HEK293T (cell line): ENCODE results near the gene LTV1.

Experiments
- CTCF ChIA-PET: fragments of 350-600 bp; formaldehyde crosslinking; extraction: SDS; loops from one replicate; lab custom pipeline; 2021; ENCODE audit warnings: antibody characterized with exemption, inconsistent platforms; lab: Yijun Ruan, JAX
- POLR2A ChIA-PET: fragments of 350-600 bp; formaldehyde crosslinking; extraction: SDS; loops from one replicate; lab custom pipeline; 2020; ENCODE audit warnings: antibody characterized with exemption, inconsistent platforms; lab: Yijun Ruan, JAX
- DNase-seq: peaks from one replicate; pipeline ENCODE4 v3.0.0; 2012; ENCODE audit warnings: mixed read lengths; ENCODE audit errors: extremely low spot score
- ARNT ChIP-seq: fragments of 450-650 bp; IDR thresholded peaks from 2 replicates; pipeline ENCODE4 v1.6.1; 2017; ENCODE audit warnings: mild to moderate bottlenecking
- BHLHE40 ChIP-seq: fragments of 450-650 bp; IDR thresholded peaks from 2 replicates; pipeline ENCODE4 v1.6.1; 2016; ENCODE audit warnings: mild to moderate bottlenecking, moderate library complexity, borderline replicate concordance
- CTBP1 ChIP-seq: fragments of 450-650 bp; IDR thresholded peaks from 2 replicates; pipeline ENCODE4 v1.6.1; 2016; ENCODE audit warnings: borderline replicate concordance
- ELF4 ChIP-seq: fragments of 450-650 bp; IDR thresholded peaks from 2 replicates; pipeline ENCODE4 v1.6.1; 2017; ENCODE audit warnings: antibody characterized with exemption
- FOXA1 ChIP-seq: fragments of 450-650 bp; IDR thresholded peaks from 2 replicates; pipeline ENCODE4 v1.6.1; 2016; ENCODE audit warnings: mild to moderate bottlenecking
- FOXK2 ChIP-seq: fragments of 450-650 bp; IDR thresholded peaks from 2 replicates; pipeline ENCODE4 v1.6.1; 2016; ENCODE audit warnings: mild to moderate bottlenecking
- FOXM1 ChIP-seq: fragments of 450-650 bp; IDR thresholded peaks from 2 replicates; pipeline ENCODE4 v1.6.1; 2017; ENCODE audit warnings: mild to moderate bottlenecking, borderline replicate concordance
- HDGF ChIP-seq: fragments of 450-650 bp; IDR thresholded peaks from 2 replicates; pipeline ENCODE4 v1.6.1; 2017; ENCODE audit warnings: antibody characterized with exemption, borderline replicate concordance
- L3MBTL2 ChIP-seq: fragments of 450-650 bp; conservative IDR thresholded peaks from 2 replicates; pipeline ENCODE4 v1.6.1; 2016; ENCODE audit warnings: mild to moderate bottlenecking
- LEF1 ChIP-seq: fragments of 450-650 bp; IDR thresholded peaks from 2 replicates; pipeline ENCODE4 v1.6.1; 2017; ENCODE audit warnings: mild to moderate bottlenecking, borderline replicate concordance
- NFRKB ChIP-seq: fragments of 450-650 bp; IDR thresholded peaks from 2 replicates; pipeline ENCODE4 v1.6.1; 2016; ENCODE audit warnings: mild to moderate bottlenecking, moderate library complexity
- SP1 ChIP-seq: fragments of 450-650 bp; IDR thresholded peaks from 2 replicates; pipeline ENCODE4 v1.6.1; 2017
- SUZ12 ChIP-seq: fragments of 450-650 bp; IDR thresholded peaks from 2 replicates; pipeline ENCODE4 v1.6.1; 2016; ENCODE audit warnings: mild to moderate bottlenecking
- TARDBP ChIP-seq: fragments of 450-650 bp; IDR thresholded peaks from 2 replicates; pipeline ENCODE4 v1.6.1; 2016
- ZNF384 ChIP-seq: fragments of 450-650 bp; IDR thresholded peaks from 2 replicates; pipeline ENCODE4 v1.6.1; 2016
- TF ChIP-seq, protein P1 (sequence below): fragments of 450-650 bp; IDR thresholded peaks from 2 replicates; pipeline ENCODE4 v1.6.1; 2016

LTV1 gene

DNA sequence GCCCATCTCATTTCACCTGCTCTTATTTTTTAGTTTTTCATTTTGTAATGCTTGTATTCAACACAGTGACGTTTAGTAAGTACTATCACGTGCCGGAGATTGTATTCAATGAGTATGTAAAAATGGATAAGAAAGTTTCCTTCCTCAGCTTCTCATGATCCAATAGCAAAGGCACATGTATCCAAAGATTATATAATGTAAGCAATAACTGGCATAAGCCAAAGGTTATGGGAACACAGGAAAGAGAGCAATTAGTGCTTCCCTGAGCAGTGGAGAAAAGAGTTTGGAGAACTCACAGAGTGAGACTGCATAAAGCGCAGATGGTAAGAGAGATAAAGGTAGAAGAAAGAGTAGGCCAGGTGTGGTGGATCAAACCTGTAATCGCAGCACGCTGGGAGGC, 21.8 kb upstream of the LTV1 start:
- DNase-seq = no peak
- ChIA-PET POLR2A (interaction anchor here (1.4 kb wide), 1 partner anchor 22 kb away, joined by 3 read pairs; the partner anchor contains the start of gene LTV1), CTCF (interaction anchor here (1.0 kb wide), 1 partner anchor 11 kb away, joined by 3 read pairs; no protein-coding TSS in a partner anchor)
- TF ChIP-seq FOXM1 (no peak), HDGF (no peak), SUZ12 (no peak), CTBP1 (no peak)
- TF ChIP-seq, protein P1, sequence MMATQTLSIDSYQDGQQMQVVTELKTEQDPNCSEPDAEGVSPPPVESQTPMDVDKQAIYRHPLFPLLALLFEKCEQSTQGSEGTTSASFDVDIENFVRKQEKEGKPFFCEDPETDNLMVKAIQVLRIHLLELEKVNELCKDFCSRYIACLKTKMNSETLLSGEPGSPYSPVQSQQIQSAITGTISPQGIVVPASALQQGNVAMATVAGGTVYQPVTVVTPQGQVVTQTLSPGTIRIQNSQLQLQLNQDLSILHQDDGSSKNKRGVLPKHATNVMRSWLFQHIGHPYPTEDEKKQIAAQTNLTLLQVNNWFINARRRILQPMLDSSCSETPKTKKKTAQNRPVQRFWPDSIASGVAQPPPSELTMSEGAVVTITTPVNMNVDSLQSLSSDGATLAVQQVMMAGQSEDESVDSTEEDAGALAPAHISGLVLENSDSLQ = no peak

GRCh38 chr6:143822584-143823024, 20.5 kb upstream of the LTV1 start:
- TF ChIP-seq BHLHE40 (no peak), FOXA1 (no peak), CTBP1 (no peak), NFRKB (no peak), LEF1 (no peak), FOXK2 (no peak), ZNF384 (no peak), SP1 (no peak), FOXM1 (no peak), HDGF (no peak), TARDBP (no peak), ELF4 (no peak), L3MBTL2 (no peak), SUZ12 (no peak), ARNT (no peak)
- TF ChIP-seq, protein P1 = no peak
- DNase-seq = no peak
- CTCF ChIA-PET = no interaction called here
- POLR2A ChIA-PET = no interaction called here

- ChIA-PET POLR2A (no interaction called here), CTCF (no interaction called here)
Measured at GRCh38 chr6:143823548-143823947, 19.6 kb upstream of the LTV1 start.

GRCh38 chr6:143828572-143828971, 14.6 kb upstream of the LTV1 start:
- ChIA-PET POLR2A (no interaction called here), CTCF (no interaction called here)
- DNase-seq = no peak
- TF ChIP-seq HDGF (no peak), TARDBP (no peak), L3MBTL2 (no peak), SUZ12 (no peak), ARNT (no peak), LEF1 (no peak), CTBP1 (no peak), SP1 (no peak), FOXM1 (no peak), ELF4 (no peak), BHLHE40 (no peak), FOXA1 (no peak), ZNF384 (no peak), NFRKB (no peak), FOXK2 (no peak)
- TF ChIP-seq, protein P1 = no peak

More at GRCh38 chr6:143823548-143823947, 19.6 kb upstream of the LTV1 start:
- no peak for DNase-seq
- TF ChIP-seq LEF1 (no peak), FOXM1 (no peak), NFRKB (no peak), ELF4 (no peak), SUZ12 (no peak), HDGF (no peak), FOXK2 (no peak), FOXA1 (no peak)
- TF ChIP-seq, protein P1 = no peak

- CTCF ChIA-PET = no interaction called here
- DNase-seq = no peak
- POLR2A ChIA-PET = no interaction called here
- no peak for TF ChIP-seq FOXA1
- TF ChIP-seq, protein P1 = no peak
- no peak for TF ChIP-seq CTBP1
- TF ChIP-seq ARNT = no peak
- no peak for TF ChIP-seq SUZ12
- no peak for TF ChIP-seq FOXM1
- TF ChIP-seq FOXK2 = no peak
- TF ChIP-seq HDGF = no peak
- no peak for TF ChIP-seq ZNF384
- TF ChIP-seq SP1 = no peak
- no peak for TF ChIP-seq LEF1
- TF ChIP-seq NFRKB = no peak
- TF ChIP-seq BHLHE40 = no peak
- no peak for TF ChIP-seq TARDBP
- TF ChIP-seq L3MBTL2 = no peak
- TF ChIP-seq ELF4 = no peak
Measured at GRCh38 chr6:143836150-143836549, 7.0 kb upstream of the LTV1 start.
